OCI-LY3 (cell line): ENCODE data around the gene BCL2L13.
A peak's percentile ranks its signal among the peaks of the same experiment; 100 is the strongest.
"Not testable (repeated sequence)": the region's sequence is repeated elsewhere in the genome, so short reads cannot be mapped to it uniquely, and the experiment has no call there.

ENCODE experiments used
- H2AFZ ChIP-seq: fragments of 200-600, 300-600 bp; shearing (Covaris generic); 2 replicates; pipeline ENCODE4 v1.6.0; 2014; ENCODE audit warnings: antibody characterized with exemption, low read depth, low read length
- H3K27ac ChIP-seq: fragments of 200-600, 300-600 bp; sonication (generic); 2 replicates; pipeline ENCODE4 v1.5.1; 2014; ENCODE audit warnings: mild to moderate bottlenecking, low read length, moderate library complexity, mixed read lengths
- H3K27me3 ChIP-seq: fragments of 200-600, 300-600 bp; sonication (generic); 2 replicates; pipeline ENCODE4 v1.6.1; 2014; ENCODE audit warnings: low read depth, low read length, mixed read lengths
- H3K36me3 ChIP-seq: fragments of 200-600, 300-600 bp; sonication (generic); replicated peaks from 2 replicates; pipeline ENCODE3; 2014; ENCODE audit warnings: low read depth, low read length, mixed read lengths
- H3K4me1 ChIP-seq: fragments of 300-600, 200-600 bp; sonication (generic); 2 replicates; pipeline ENCODE4 v1.6.1; 2014; ENCODE audit warnings: low read length, mixed read lengths
- H3K4me2 ChIP-seq: fragments of 200-600, 300-600 bp; sonication (generic); 2 replicates; pipeline ENCODE4 v1.6.1; 2014; ENCODE audit warnings: low read length, mixed read lengths
- H3K4me3 ChIP-seq: fragments of 300-600, 200-600 bp; sonication (generic); 2 replicates; pipeline ENCODE4 v1.5.1; 2014; ENCODE audit warnings: antibody characterized with exemption, mild to moderate bottlenecking, low read length, moderate library complexity
- H3K79me2 ChIP-seq: fragments of 300-600, 200-600 bp; shearing (Covaris generic); 2 replicates; pipeline ENCODE4 v1.6.1; 2014; ENCODE audit warnings: mild to moderate bottlenecking, low read length, mixed read lengths
- H3K9ac ChIP-seq: fragments of 300-600, 200-600 bp; shearing (Covaris generic); 2 replicates; pipeline ENCODE4 v1.6.0; 2014; ENCODE audit warnings: mild to moderate bottlenecking, low read length, moderate library complexity
- H3K9me3 ChIP-seq: fragments of 200-600, 300-600 bp; shearing (Covaris generic); 2 replicates; pipeline ENCODE4 v1.6.1; 2014; ENCODE audit warnings: low read length, mixed read lengths; ENCODE audit not compliant: insufficient read depth
- H4K20me1 ChIP-seq: fragments of 200-600, 300-600 bp; sonication (generic); 2 replicates; pipeline ENCODE4 v1.6.1; 2016; ENCODE audit warnings: low read length, mixed read lengths; ENCODE audit not compliant: insufficient read depth
- CTCF ChIP-seq: fragments of 200-600, 300-600 bp; sonication (generic); IDR thresholded peaks from 2 replicates; pipeline ENCODE4 v1.5.1; 2014; ENCODE audit warnings: antibody characterized with exemption, low read length, low read depth
- EZH2phosphoT487 ChIP-seq: fragments of 200-600 bp; shearing (Covaris generic); IDR thresholded peaks from 2 replicates; pipeline ENCODE4 v1.6.1; 2018; ENCODE audit warnings: antibody characterized with exemption, mixed run types, low read depth

Gene BCL2L13

GRCh38 chr22:17639247-17639741, 737 bp downstream of the BCL2L13 start:
- Histone ChIP-seq H3K4me1 (peaks cover 15% of the 10 kb centered on the region), H2AFZ (peak overlapping the region; percentile 18; the same call in 1 of the 2 replicates), H3K27me3 (no peaks in the 10 kb centered on the region), H4K20me1 (no peaks in the 10 kb centered on the region), H3K4me2 (peak overlapping the region; percentile 95), H3K9ac (peak overlapping the region; percentile 83), H3K36me3 (peaks cover 20% of the 10 kb centered on the region), H3K4me3 (peak overlapping the region; percentile 81), H3K9me3 (no peaks in the 10 kb centered on the region), H3K27ac (peak overlapping the region; percentile 80), H3K79me2 (peaks cover 47% of the 10 kb centered on the region)
- TF ChIP-seq EZH2phosphoT487 (no peak), CTCF (no peak)

- H3K4me2 ChIP-seq: no peak overlapping the region
- H3K9ac ChIP-seq: no peak overlapping the region
- no peaks in the 10 kb centered on the region for H3K9me3 ChIP-seq
- no peak overlapping the region for H2AFZ ChIP-seq
- peaks cover 53% of the 10 kb centered on the region for H3K79me2 ChIP-seq
- TF ChIP-seq CTCF (no peak), EZH2phosphoT487 (no peak)
- no peaks in the 10 kb centered on the region for H4K20me1 ChIP-seq
- no peaks in the 10 kb centered on the region for H3K27me3 ChIP-seq
- H3K27ac ChIP-seq: no peak overlapping the region
- H3K4me1 ChIP-seq: peaks cover 27% of the 10 kb centered on the region
- H3K4me3 ChIP-seq: no peak overlapping the region
- peaks cover 20% of the 10 kb centered on the region for H3K36me3 ChIP-seq
These were observed 2.7 kb downstream of the BCL2L13 start for GRCh38 chr22:17641269-17641668.

DNA sequence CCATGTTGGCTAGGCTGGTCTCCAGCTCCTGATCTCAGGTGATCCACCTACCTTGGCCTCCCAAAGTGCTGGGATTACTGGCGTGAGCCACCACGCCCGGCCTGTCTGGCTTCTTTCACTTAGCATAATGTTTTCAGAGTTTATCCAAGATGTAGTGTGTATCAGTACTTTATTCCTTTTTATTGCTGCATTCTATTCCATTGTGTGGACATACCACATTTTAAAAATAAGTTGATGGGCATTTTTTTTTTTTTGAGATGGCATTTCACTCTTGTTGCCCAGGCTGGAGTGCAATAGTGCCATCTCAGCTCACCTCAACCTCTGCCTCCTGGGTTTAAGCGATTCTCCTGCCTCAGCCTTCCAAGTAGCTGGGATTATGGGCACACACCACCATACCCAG, 3.8 kb downstream of the BCL2L13 start:
- H3K36me3 ChIP-seq: peaks cover 22% of the 10 kb centered on the region
- H3K79me2 ChIP-seq: peaks cover 56% of the 10 kb centered on the region
- H3K27me3 ChIP-seq, H4K20me1 ChIP-seq, H2AFZ ChIP-seq, H3K4me3 ChIP-seq, H3K9me3 ChIP-seq, H3K9ac ChIP-seq, H3K4me2 ChIP-seq, H3K27ac ChIP-seq: not testable (repeated sequence)
- peaks cover 36% of the 10 kb centered on the region for H3K4me1 ChIP-seq

- Histone ChIP-seq H3K4me2 (peak overlapping the region; percentile 21; the same call in 1 of the 2 replicates), H4K20me1 (no peaks in the 10 kb centered on the region), H3K27ac (peak overlapping the region; percentile 43), H3K9ac (no peak overlapping the region), H3K36me3 (peaks cover 13% of the 10 kb centered on the region), H3K27me3 (no peaks in the 10 kb centered on the region), H3K4me3 (no peak overlapping the region), H3K79me2 (peaks cover 35% of the 10 kb centered on the region), H3K4me1 (peaks cover 26% of the 10 kb centered on the region), H2AFZ (no peak overlapping the region), H3K9me3 (no peaks in the 10 kb centered on the region)
- TF ChIP-seq CTCF (no peak), EZH2phosphoT487 (no peak)
These were observed 8.9 kb downstream of the BCL2L13 start for GRCh38 chr22:17647452-17647851.
